Measurements from ENCODE around the gene DMRTC2. TPM values are rescaled to one million over a fixed set of nuclear protein-coding genes. Genes with fewer than 3 reads are reported as not detected.

Gene DMRTC2
- total and polyA plus RNA-seq, 2 of the 13 experiments (the other 11 are each of a cell fraction or from before 2014, with no cell fraction given) = not detected

DNA sequence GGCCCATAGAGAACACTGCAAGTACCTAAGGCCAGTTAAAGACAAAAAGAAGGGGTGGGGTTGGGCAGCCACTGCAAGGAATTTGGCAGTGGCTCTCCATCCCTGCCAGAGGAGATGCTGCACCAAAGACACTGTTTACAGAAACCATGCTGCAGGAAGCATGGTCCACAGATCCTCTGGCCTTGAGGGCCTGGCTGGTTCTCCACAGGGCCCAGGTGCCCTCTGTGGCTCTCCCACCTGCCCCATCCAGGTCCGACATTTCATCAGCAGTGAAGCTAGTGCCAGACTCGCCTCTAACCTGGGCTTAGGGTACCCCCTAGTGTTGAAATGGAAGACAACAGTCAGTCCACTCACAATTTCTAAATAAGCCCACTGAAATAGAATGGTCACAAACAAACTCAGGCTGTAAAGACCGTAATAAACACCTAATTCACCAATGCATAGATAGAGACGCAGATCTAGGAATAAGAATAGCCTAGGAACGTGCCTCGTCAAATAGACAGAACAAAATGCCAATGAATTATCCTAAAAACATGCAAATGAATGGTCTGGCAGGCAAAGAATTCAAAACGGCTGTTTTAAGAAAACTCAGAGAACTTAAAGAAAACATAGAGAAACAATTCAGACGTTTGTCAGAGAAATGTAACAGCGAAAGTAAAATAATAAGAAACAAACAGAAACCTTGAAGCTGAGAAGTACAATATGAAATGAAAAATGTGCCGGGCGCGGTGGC lies 23.7 kb upstream of the DMRTC2 start:
- H3K27ac ChIP-seq (ENCODE audit: extremely low read length, insufficient read depth, low read length) = no peak overlapping the region
- H3K27me3 ChIP-seq (ENCODE audit: control insufficient read depth in 1 of 2, insufficient read depth in 2 of 2, low read length in 2 of 2) = peaks cover 0 to 6% of the 10 kb centered on the region in 2 experiments; a peak in 1 of 5 replicates
- ChIA-PET POLR2A (no interaction called here), CTCF (ENCODE audit: low intra/inter-chr PET ratio, low total read pairs) (interaction anchor here (0.7 to 1.5 kb wide), 5 partner anchors 28 to 114 kb away, joined by 3 to 20 read pairs (median 4); no protein-coding TSS in a partner anchor)
- no peak overlapping the region for H3K4me3 ChIP-seq (replicated peaks in 1 of 3; ENCODE audit: insufficient read depth in 1 of 3, low read depth in 2 of 3, low read length in 3 of 3)
- H3K9me3 ChIP-seq (ENCODE audit: low read length) = no peaks in the 10 kb centered on the region
- no peak overlapping the region for H2AFZ ChIP-seq (ENCODE audit: low read length)
- H3K9ac ChIP-seq (ENCODE audit: insufficient read depth, low read depth, low read length) = no peak overlapping the region
- no peak overlapping the region for H3K4me2 ChIP-seq (ENCODE audit: low read depth, low read length)
- BruUV-seq (replicated peaks) = no TSS peak
- H4K20me1 ChIP-seq (ENCODE audit: insufficient read depth, low read length) = no peaks in the 10 kb centered on the region
- H3K79me2 ChIP-seq (ENCODE audit: insufficient read depth, low read length) = no peaks in the 10 kb centered on the region
- H3K36me3 ChIP-seq (replicated peaks in 1 of 2; ENCODE audit: control insufficient read depth in 1 of 2, insufficient read depth in 2 of 2, low read length in 2 of 2) = no peaks in the 10 kb centered on the region
- peak; percentile 15 for FAIRE-seq
- peak; percentile 80 for ATAC-seq
- 27% methylated on average over 11 of the region's 12 CpGs for WGBS (ENCODE audit: low lambda C conversion rate)
- intact Hi-C loops (cut with micrococcal nuclease; ENCODE audit: unreplicated experiment) (loop anchor here (1.0 kb wide), 1 partner anchor 28 kb away; no protein-coding TSS in a partner anchor), in situ Hi-C loops (cut with HindIII; ENCODE audit: extremely low pct_ligation_motif_present, low pct_unique_long_range_greater_than_20kb) (no loop called here)
- DNase-seq (ENCODE audit: low spot score) = peak; percentile 41
- H3K4me1 ChIP-seq (ENCODE audit: insufficient read depth, low read length) = no peaks in the 10 kb centered on the region
- TF ChIP-seq, protein P1, sequence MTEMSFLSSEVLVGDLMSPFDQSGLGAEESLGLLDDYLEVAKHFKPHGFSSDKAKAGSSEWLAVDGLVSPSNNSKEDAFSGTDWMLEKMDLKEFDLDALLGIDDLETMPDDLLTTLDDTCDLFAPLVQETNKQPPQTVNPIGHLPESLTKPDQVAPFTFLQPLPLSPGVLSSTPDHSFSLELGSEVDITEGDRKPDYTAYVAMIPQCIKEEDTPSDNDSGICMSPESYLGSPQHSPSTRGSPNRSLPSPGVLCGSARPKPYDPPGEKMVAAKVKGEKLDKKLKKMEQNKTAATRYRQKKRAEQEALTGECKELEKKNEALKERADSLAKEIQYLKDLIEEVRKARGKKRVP (CRISPR knock-in tag; IDR thresholded peaks at IDR 0.05) = peak in 1 of 2 experiments; percentile 36; a peak in 1 of 4 replicates
- TF ChIP-seq, protein P2, sequence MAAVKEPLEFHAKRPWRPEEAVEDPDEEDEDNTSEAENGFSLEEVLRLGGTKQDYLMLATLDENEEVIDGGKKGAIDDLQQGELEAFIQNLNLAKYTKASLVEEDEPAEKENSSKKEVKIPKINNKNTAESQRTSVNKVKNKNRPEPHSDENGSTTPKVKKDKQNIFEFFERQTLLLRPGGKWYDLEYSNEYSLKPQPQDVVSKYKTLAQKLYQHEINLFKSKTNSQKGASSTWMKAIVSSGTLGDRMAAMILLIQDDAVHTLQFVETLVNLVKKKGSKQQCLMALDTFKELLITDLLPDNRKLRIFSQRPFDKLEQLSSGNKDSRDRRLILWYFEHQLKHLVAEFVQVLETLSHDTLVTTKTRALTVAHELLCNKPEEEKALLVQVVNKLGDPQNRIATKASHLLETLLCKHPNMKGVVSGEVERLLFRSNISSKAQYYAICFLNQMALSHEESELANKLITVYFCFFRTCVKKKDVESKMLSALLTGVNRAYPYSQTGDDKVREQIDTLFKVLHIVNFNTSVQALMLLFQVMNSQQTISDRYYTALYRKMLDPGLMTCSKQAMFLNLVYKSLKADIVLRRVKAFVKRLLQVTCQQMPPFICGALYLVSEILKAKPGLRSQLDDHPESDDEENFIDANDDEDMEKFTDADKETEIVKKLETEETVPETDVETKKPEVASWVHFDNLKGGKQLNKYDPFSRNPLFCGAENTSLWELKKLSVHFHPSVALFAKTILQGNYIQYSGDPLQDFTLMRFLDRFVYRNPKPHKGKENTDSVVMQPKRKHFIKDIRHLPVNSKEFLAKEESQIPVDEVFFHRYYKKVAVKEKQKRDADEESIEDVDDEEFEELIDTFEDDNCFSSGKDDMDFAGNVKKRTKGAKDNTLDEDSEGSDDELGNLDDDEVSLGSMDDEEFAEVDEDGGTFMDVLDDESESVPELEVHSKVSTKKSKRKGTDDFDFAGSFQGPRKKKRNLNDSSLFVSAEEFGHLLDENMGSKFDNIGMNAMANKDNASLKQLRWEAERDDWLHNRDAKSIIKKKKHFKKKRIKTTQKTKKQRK (IDR thresholded peaks at IDR 0.05; ENCODE audit: low read length) = no peak
- TF ChIP-seq CBX2 (IDR thresholded peaks at IDR 0.05; ENCODE audit: low read depth, low read length) (no peak), CBX2 (CRISPR knock-in tag; IDR thresholded peaks at IDR 0.05; ENCODE audit: low read depth) (no peak), ZNF841 (CRISPR knock-in tag; IDR thresholded peaks at IDR 0.05; ENCODE audit: borderline replicate concordance) (no peak), SMC3 (IDR thresholded peaks at IDR 0.05; ENCODE audit: low read length) (peak; percentile 47; the same call in 1 of the 2 replicates), FLYWCH1 (CRISPR knock-in tag; IDR thresholded peaks at IDR 0.05) (no peak), NR2F6 (IDR thresholded peaks at IDR 0.05) (no peak), NR2F6 (CRISPR knock-in tag; IDR thresholded peaks at IDR 0.05) (no peak), POLR2G (IDR thresholded peaks at IDR 0.05; ENCODE audit: low read depth, low read length) (no peak), ZNF564 (CRISPR knock-in tag; IDR thresholded peaks at IDR 0.05) (no peak), SKI (IDR thresholded peaks at IDR 0.05; ENCODE audit: partially characterized antibody) (no peak), GTF2F1 (IDR thresholded peaks at IDR 0.05; ENCODE audit: low read length) (no peak), ZNF253 (CRISPR knock-in tag; IDR thresholded peaks at IDR 0.05; ENCODE audit: borderline replicate concordance) (no peak), PLRG1 (conservative IDR thresholded peaks at IDR 0.05) (no peak), RAD21 (CRISPR knock-in tag; IDR thresholded peaks at IDR 0.05) (peak; percentile 68), IRX3 (CRISPR knock-in tag; IDR thresholded peaks at IDR 0.05; ENCODE audit: borderline replicate concordance, low read depth) (no peak), HDAC6 (IDR thresholded peaks at IDR 0.05; ENCODE audit: low read depth, low read length) (no peak), STAG1 (CRISPR knock-in tag; IDR thresholded peaks at IDR 0.05) (peak; percentile 81), ZNF878 (CRISPR knock-in tag; IDR thresholded peaks at IDR 0.05) (no peak)
- TF ChIP-seq, protein P3, sequence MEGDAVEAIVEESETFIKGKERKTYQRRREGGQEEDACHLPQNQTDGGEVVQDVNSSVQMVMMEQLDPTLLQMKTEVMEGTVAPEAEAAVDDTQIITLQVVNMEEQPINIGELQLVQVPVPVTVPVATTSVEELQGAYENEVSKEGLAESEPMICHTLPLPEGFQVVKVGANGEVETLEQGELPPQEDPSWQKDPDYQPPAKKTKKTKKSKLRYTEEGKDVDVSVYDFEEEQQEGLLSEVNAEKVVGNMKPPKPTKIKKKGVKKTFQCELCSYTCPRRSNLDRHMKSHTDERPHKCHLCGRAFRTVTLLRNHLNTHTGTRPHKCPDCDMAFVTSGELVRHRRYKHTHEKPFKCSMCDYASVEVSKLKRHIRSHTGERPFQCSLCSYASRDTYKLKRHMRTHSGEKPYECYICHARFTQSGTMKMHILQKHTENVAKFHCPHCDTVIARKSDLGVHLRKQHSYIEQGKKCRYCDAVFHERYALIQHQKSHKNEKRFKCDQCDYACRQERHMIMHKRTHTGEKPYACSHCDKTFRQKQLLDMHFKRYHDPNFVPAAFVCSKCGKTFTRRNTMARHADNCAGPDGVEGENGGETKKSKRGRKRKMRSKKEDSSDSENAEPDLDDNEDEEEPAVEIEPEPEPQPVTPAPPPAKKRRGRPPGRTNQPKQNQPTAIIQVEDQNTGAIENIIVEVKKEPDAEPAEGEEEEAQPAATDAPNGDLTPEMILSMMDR (CRISPR knock-in tag; IDR thresholded peaks at IDR 0.05) = peak; percentile 81
